ENCODE measurements around the gene TENM4. TPM values are rescaled to one million over a fixed set of nuclear protein-coding genes. Genes with fewer than 3 reads are reported as not detected.
A peak's percentile ranks its signal among the peaks of the same experiment; 100 is the strongest.

TENM4 gene
- total RNA-seq, 1 donor = 10.4 TPM

DNA sequence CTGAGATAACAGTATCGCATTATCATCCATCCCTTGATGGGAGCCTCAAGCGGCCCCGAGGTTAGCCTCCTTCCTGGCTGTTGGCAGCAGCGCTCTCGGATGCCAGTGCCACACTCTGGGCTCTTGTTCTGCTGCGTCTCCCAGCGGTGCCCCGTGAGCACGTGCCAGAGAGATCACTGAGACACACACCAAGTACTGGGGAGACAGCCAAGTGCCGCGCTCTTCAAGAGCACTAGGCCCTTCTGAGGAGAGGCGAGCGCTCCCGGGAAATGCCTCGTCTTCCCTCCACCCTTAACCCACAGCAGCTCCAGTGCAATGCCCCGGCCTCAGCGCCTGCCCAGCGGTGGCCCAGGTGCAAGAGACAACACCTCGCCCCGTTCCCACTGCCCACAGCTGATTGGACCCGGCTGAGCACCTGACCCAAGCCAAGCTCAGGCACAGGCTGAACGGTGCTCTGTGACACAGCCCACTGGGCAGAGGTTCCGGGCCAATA is 617.9 kb downstream of the TENM4 start:
- no peak for DNase-seq (ENCODE audit: low read depth)
- no peak overlapping the region for H3K4me3 ChIP-seq (ENCODE audit: low read depth, low read length)
- TF ChIP-seq CTCF (IDR thresholded peaks at IDR 0.05; ENCODE audit: insufficient read depth, low read depth, low read length) = no peak

DNA sequence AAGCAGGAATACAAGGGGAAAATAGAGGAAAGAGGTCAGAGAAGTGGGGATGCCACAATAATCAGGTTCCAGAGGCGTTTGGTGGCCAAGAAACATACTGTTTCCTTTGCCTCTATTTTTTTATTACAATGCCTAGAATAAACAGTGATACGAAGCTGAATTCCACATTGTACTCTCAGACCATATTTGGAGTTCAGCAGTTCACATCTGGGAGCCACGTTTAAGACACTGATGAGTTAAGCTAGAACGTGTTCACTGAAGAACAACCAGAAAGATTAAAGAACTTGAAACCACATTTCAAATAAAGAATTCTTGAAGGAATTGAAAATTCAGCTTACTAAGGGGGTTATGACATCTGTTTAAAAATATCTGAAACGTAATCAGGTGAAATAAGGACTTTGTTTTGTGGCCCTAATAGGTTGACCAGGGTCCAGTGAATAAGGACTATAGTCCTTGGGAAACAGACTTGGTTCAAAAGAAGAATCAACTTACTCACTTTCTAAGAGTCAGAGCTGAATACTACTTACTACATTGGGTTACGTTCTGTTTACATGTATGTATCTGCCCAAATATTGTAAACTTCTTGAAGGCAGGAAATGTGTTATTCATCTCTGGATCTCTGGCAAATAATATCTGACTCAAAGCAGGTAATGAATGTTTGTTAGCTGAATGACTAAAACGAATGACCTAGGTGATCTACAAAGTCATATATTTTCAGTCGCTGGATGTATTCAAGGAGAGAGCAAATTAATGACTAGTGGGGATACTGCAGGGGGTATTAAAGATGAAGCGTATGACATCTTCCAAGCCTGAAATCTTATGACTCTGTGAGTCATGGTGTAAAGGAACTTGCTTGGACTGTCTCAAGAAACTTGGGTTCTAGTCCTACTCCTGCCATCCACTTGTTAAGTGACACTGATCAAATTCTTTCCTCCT is 619.2 kb downstream of the TENM4 start:
- no peak overlapping the region for H3K4me3 ChIP-seq (ENCODE audit: low read depth, low read length)
- no peak for TF ChIP-seq CTCF (IDR thresholded peaks at IDR 0.05; ENCODE audit: insufficient read depth, low read depth, low read length)
- peak; percentile 70 for DNase-seq (ENCODE audit: low read depth)

- no peak for DNase-seq (ENCODE audit: low read depth)
- no peak for TF ChIP-seq CTCF (IDR thresholded peaks at IDR 0.05; ENCODE audit: insufficient read depth, low read depth, low read length)
- H3K4me3 ChIP-seq (ENCODE audit: low read depth, low read length) = no peak overlapping the region
Measured at GRCh38 chr11:78820741-78821140, 620.1 kb downstream of the TENM4 start.

- H3K4me3 ChIP-seq (ENCODE audit: low read depth, low read length) = no peak overlapping the region
- DNase-seq (ENCODE audit: low read depth) = no peak
- TF ChIP-seq CTCF (IDR thresholded peaks at IDR 0.05; ENCODE audit: insufficient read depth, low read depth, low read length) = no peak
Measured at GRCh38 chr11:78818201-78818600, 622.6 kb downstream of the TENM4 start.

DNA sequence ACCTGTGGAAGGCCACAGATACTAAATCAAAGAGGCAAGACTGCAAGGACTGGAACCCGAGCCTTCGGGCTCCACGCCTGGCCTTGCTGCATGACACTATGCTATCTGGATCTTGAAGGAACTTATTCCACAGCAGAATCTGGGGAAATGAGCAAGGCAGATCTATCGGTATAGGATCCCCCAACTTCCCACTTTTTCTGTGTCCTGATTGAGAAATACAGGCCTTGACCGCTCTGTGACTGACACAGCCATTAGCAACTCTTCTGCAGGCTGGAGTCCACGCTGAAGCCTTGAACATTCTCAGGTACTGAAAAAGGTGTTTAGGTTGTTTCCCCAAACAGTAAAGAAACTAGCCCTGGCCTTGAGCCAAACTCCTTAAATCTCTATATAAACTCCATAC is 625.0 kb downstream of the TENM4 start:
- no peak for DNase-seq (ENCODE audit: low read depth)
- no peak for TF ChIP-seq CTCF (IDR thresholded peaks at IDR 0.05; ENCODE audit: insufficient read depth, low read depth, low read length)
- H3K4me3 ChIP-seq (ENCODE audit: low read depth, low read length) = no peak overlapping the region

DNA sequence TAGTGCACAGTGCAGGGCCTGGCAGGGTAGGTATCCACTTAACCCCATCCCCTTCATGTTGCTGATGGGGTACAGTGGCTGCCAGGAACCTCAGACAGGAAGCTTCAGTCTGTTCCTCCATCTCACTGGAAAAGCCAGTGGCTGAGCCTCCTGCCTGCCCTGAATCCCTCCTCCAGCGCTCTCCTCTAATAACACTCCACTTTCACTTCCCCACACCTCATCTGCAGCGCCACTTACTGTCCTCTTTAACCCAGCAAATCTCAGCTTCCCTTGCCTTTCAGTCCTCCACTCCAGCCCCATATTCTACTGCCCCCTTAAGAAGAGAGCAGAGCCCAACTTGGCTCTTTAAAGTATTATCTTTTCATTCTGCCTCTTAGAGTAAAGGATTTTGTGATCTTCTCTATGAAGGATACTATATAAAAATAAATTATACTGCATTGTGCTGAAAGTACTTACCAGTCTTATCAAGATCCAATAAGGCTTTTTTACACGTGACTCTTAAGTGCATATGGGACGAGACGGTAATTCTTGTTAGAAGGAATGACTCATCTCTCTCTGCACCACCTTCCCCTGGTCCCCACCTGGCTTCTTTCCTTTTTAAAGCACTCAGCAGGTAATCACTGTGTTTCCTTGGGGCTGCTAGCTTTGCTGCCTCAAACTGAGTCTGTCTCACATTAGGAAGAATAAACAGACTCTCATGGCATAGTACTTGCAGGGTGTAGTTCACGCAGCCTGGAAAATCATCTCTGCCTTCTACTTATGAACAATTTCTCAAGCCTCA is 628.1 kb downstream of the TENM4 start:
- no peak for TF ChIP-seq CTCF (IDR thresholded peaks at IDR 0.05; ENCODE audit: insufficient read depth, low read depth, low read length)
- no peak for DNase-seq (ENCODE audit: low read depth)
- H3K4me3 ChIP-seq (ENCODE audit: low read depth, low read length) = no peak overlapping the region
